Mesendoderm (in vitro differentiated cells): ENCODE results near the gene TAF11L6. TPM values are rescaled to one million over a fixed set of nuclear protein-coding genes. Genes with fewer than 3 reads are reported as not detected.
"Not testable (repeated sequence)": the region's sequence is repeated elsewhere in the genome, so short reads cannot be mapped to it uniquely, and the experiment has no call there.

Experiments
- DNase-seq: peaks from one replicate; pipeline ENCODE4 v3.0.0; 2013
- H2AK5ac ChIP-seq: 2 replicates; pipeline ENCODE4 v1.6.1; 2013; ENCODE audit warnings: low read length, inconsistent platforms
- H2BK120ac ChIP-seq: 2 replicates; pipeline ENCODE4 v1.6.1; 2013; ENCODE audit warnings: low read depth, mild to moderate bottlenecking, low read length, moderate library complexity, mixed read lengths
- H2BK15ac ChIP-seq: replicated peaks from 2 replicates; pipeline ENCODE4 v1.6.1; 2013; ENCODE audit warnings: low read depth, mild to moderate bottlenecking, moderate library complexity
- H2BK5ac ChIP-seq: 2 replicates; pipeline ENCODE4 v1.6.1; 2013; ENCODE audit warnings: low read length, inconsistent platforms
- H3K18ac ChIP-seq: 2 replicates; pipeline ENCODE4 v1.6.1; 2013; ENCODE audit warnings: mild to moderate bottlenecking, low read length, mixed read lengths
- H3K23ac ChIP-seq: one replicate; pipeline ENCODE4 v1.6.1; 2013; ENCODE audit warnings: low read length
- H3K27ac ChIP-seq: 2 replicates; pipeline ENCODE4 v1.5.1; 2013; ENCODE audit warnings: low read depth, mild to moderate bottlenecking, inconsistent platforms, low read length, moderate library complexity
- H3K27me3 ChIP-seq: 2 replicates; pipeline ENCODE4 v1.6.1; 2013; ENCODE audit warnings: low read length, control low read depth, mild to moderate bottlenecking, inconsistent platforms; ENCODE audit not compliant: insufficient read depth, poor library complexity
- H3K36me3 ChIP-seq: 2 replicates; pipeline ENCODE4 v1.6.1; 2013; ENCODE audit warnings: low read length, inconsistent platforms; ENCODE audit not compliant: control insufficient read depth, insufficient read depth
- H3K4ac ChIP-seq: one replicate; pipeline ENCODE4 v1.6.1; 2013; ENCODE audit warnings: low read depth, mild to moderate bottlenecking, low read length, moderate library complexity
- H3K4me1 ChIP-seq: 2 replicates; pipeline ENCODE4 v1.6.1; 2013; ENCODE audit warnings: low read depth, low read length, inconsistent platforms; ENCODE audit not compliant: control insufficient read depth
- H3K4me2 ChIP-seq: 2 replicates; pipeline ENCODE4 v1.6.1; 2013; ENCODE audit warnings: low read length
- H3K4me3 ChIP-seq: 2 replicates; pipeline ENCODE4 v1.5.1; 2013; ENCODE audit warnings: mild to moderate bottlenecking, low read length
- H3K56ac ChIP-seq: one replicate; pipeline ENCODE4 v1.6.1; 2013; ENCODE audit warnings: low read length
- H3K79me1 ChIP-seq: 2 replicates; pipeline ENCODE4 v1.6.1; 2013; ENCODE audit warnings: low read length, inconsistent platforms
- H3K79me2 ChIP-seq: 2 replicates; pipeline ENCODE4 v1.6.1; 2013; ENCODE audit warnings: mild to moderate bottlenecking, low read length; ENCODE audit not compliant: control insufficient read depth, insufficient read depth
- H3K9ac ChIP-seq: 2 replicates; pipeline ENCODE4 v1.6.1; 2013; ENCODE audit warnings: low read length, inconsistent platforms
- H4K5ac ChIP-seq: one replicate; pipeline ENCODE4 v1.6.1; 2013; ENCODE audit warnings: low read length
- H4K8ac ChIP-seq: one replicate; pipeline ENCODE4 v1.6.1; 2013; ENCODE audit warnings: low read depth, mild to moderate bottlenecking, control low read depth, low read length, moderate library complexity
- WGBS: extraction: QIAGEN DNeasy Blood & Tissue Kit; methylation state at CpG from one replicate; pipeline ENCODE4 v1.1.7; 2013; ENCODE audit warnings: low lambda C conversion rate, missing lambda C conversion rate; ENCODE audit not compliant: insufficient coverage; ENCODE audit errors: extremely low coverage; 5-methylcytosine and 5-hydroxymethylcytosine counted together
- small RNA-seq: library from polyadenylated mRNA; stranded (forward); fragments of <200 nt; extraction: miRNeasy Mini kit (QIAGEN cat#:217004); gene quantifications from one replicate; pipeline ENCODE3, GENCODE V24; 2013; ENCODE audit not compliant: insufficient read depth

Gene TAF11L6

GRCh38 chr5:17519508-17519907 lies 9.0 kb upstream of the TAF11L6 start:
- H3K27ac ChIP-seq, H3K4me3 ChIP-seq, H3K27me3 ChIP-seq, H3K79me1 ChIP-seq, H3K4me1 ChIP-seq, H3K4me2 ChIP-seq, H2BK15ac ChIP-seq, DNase-seq, H3K4ac ChIP-seq, H3K36me3 ChIP-seq, H3K56ac ChIP-seq, H2BK120ac ChIP-seq, H2AK5ac ChIP-seq, H3K9ac ChIP-seq, H4K5ac ChIP-seq, H3K18ac ChIP-seq, H4K8ac ChIP-seq, H3K79me2 ChIP-seq, H3K23ac ChIP-seq, H2BK5ac ChIP-seq: not testable (repeated sequence)
- WGBS, result no CpG with 5 or more reads among the region's 14 CpGs

GRCh38 chr5:17521501-17521900 lies 7.0 kb upstream of the TAF11L6 start, which contains the start of gene TAF11L4:
Gene TAF11L4 (plus strand): TSS chr5:17521801.
- not testable (repeated sequence) for H2BK120ac ChIP-seq, H3K4me2 ChIP-seq, H3K4me3 ChIP-seq, H2AK5ac ChIP-seq, H3K79me2 ChIP-seq, H3K23ac ChIP-seq, H2BK5ac ChIP-seq, DNase-seq, H3K9ac ChIP-seq, H3K36me3 ChIP-seq, H3K27ac ChIP-seq, H3K4ac ChIP-seq, H3K18ac ChIP-seq, H3K27me3 ChIP-seq, H2BK15ac ChIP-seq, H3K56ac ChIP-seq, H4K8ac ChIP-seq, H4K5ac ChIP-seq, H3K79me1 ChIP-seq, H3K4me1 ChIP-seq
- WGBS, result no CpG with 5 or more reads among the region's 15 CpGs

DNA sequence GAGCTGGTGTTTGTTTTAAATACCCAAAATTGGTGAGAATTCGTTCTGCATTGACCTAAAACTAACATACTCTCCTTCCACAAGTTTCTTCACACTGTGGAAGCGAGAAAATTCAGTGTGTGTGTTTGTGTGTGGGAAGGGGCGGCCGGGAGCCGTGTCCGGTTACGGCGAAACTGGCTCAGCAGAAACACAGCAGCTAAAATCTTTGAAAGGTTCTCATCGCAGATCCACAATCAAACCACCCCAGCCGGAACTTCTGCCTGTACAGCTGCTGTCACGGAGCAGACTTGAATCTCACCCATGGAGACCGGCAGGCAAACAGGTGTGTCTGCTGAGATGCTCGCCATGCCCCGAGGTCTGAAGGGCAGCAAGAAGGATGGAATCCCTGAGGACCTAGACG lies 3.5 kb upstream of the TAF11L6 start, which contains the start of gene TAF11L5:
Gene TAF11L5 (plus strand): TSS at position 301 of the 400 bp plus-strand sequence.
- no CpG with 5 or more reads among the region's 15 CpGs for WGBS
- H3K4me3 ChIP-seq, result not testable (repeated sequence)

DNA sequence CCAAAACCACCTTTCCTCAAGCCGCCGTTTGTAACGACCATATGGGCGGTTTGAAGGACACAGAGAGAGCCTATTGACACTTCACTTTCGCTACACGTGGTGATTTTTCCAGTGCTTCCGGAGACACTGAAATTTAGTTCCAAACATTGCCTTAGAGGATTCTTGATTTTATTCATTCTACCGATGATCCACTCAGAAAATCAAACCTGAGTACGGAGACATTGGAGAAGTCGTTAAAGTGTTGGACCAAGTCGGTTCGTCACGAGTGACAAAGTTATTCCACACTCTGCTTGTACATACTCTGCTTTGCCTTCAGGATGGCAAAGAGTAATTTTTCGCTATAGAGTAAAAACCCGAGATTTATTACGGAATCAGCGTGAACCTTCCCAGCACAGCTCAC lies 2.0 kb upstream of the TAF11L6 start:
- peak; percentile 8 for DNase-seq
- no CpG with 5 or more reads among the region's 17 CpGs for WGBS

More for the DNA sequence above, 3.5 kb upstream of the TAF11L6 start, which contains the start of gene TAF11L5:
- H3K4ac ChIP-seq, H3K79me2 ChIP-seq, H4K8ac ChIP-seq, H3K18ac ChIP-seq, H3K56ac ChIP-seq, H3K79me1 ChIP-seq, H2BK15ac ChIP-seq, H2BK5ac ChIP-seq, H3K36me3 ChIP-seq, H3K9ac ChIP-seq, H3K4me2 ChIP-seq, H2BK120ac ChIP-seq, DNase-seq, H3K27me3 ChIP-seq, H2AK5ac ChIP-seq, H4K5ac ChIP-seq, H3K4me1 ChIP-seq, H3K27ac ChIP-seq, H3K23ac ChIP-seq: not testable (repeated sequence)

More for the DNA sequence above, 2.0 kb upstream of the TAF11L6 start:
- not testable (repeated sequence) for H3K4me2 ChIP-seq, H3K4me3 ChIP-seq, H4K8ac ChIP-seq, H2BK15ac ChIP-seq, H3K4me1 ChIP-seq, H3K36me3 ChIP-seq, H3K4ac ChIP-seq, H2BK5ac ChIP-seq, H3K23ac ChIP-seq, H3K56ac ChIP-seq, H3K27me3 ChIP-seq, H3K9ac ChIP-seq, H2AK5ac ChIP-seq, H3K18ac ChIP-seq, H3K79me2 ChIP-seq, H2BK120ac ChIP-seq, H4K5ac ChIP-seq, H3K27ac ChIP-seq, H3K79me1 ChIP-seq

Small RNA genes lying within 50 kb of the gene (small RNA-seq; reads per million reads assigned to genes)
- not detected for gene AC106774.3
